GM12875 (cell line): ENCODE measurements around the gene MLH3.
"Not testable (repeated sequence)": the region's sequence is repeated elsewhere in the genome, so short reads cannot be mapped to it uniquely, and the experiment has no call there.

Experiments used
- H3K4me3 ChIP-seq: one replicate; pipeline ENCODE4 v1.5.1; 2011; ENCODE audit warnings: low read depth, low read length, control low read depth
- TF ChIP-seq, protein P1 (sequence below): IDR thresholded peaks from 2 replicates; pipeline ENCODE4 v1.5.1; 2011; ENCODE audit warnings: low read depth, mild to moderate bottlenecking, control low read depth, inconsistent platforms, low read length, moderate library complexity, borderline replicate concordance; ENCODE audit not compliant: insufficient read depth

Gene MLH3

DNA sequence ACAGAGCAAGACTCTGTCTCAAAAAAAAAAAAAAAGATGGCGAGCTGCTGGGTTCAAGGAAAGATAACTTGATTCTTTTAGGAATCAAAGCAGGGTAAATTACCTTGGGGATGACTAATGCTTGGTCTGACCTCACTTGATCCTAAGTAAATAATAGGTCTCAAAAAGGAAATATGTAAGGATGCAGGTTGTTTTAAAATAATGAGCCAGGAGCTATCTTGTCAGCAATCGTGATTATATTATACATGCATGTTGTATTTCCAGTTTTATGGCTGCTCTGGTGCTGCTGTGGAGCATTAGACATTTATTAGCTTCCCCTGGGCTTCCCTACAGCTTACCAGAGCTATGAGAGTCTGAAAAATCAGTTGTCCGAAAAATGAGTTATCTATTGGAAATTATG, 45.9 kb downstream of the MLH3 start:
- H3K4me3 ChIP-seq = no peak overlapping the region
- TF ChIP-seq, protein P1, sequence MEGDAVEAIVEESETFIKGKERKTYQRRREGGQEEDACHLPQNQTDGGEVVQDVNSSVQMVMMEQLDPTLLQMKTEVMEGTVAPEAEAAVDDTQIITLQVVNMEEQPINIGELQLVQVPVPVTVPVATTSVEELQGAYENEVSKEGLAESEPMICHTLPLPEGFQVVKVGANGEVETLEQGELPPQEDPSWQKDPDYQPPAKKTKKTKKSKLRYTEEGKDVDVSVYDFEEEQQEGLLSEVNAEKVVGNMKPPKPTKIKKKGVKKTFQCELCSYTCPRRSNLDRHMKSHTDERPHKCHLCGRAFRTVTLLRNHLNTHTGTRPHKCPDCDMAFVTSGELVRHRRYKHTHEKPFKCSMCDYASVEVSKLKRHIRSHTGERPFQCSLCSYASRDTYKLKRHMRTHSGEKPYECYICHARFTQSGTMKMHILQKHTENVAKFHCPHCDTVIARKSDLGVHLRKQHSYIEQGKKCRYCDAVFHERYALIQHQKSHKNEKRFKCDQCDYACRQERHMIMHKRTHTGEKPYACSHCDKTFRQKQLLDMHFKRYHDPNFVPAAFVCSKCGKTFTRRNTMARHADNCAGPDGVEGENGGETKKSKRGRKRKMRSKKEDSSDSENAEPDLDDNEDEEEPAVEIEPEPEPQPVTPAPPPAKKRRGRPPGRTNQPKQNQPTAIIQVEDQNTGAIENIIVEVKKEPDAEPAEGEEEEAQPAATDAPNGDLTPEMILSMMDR = no peak

DNA sequence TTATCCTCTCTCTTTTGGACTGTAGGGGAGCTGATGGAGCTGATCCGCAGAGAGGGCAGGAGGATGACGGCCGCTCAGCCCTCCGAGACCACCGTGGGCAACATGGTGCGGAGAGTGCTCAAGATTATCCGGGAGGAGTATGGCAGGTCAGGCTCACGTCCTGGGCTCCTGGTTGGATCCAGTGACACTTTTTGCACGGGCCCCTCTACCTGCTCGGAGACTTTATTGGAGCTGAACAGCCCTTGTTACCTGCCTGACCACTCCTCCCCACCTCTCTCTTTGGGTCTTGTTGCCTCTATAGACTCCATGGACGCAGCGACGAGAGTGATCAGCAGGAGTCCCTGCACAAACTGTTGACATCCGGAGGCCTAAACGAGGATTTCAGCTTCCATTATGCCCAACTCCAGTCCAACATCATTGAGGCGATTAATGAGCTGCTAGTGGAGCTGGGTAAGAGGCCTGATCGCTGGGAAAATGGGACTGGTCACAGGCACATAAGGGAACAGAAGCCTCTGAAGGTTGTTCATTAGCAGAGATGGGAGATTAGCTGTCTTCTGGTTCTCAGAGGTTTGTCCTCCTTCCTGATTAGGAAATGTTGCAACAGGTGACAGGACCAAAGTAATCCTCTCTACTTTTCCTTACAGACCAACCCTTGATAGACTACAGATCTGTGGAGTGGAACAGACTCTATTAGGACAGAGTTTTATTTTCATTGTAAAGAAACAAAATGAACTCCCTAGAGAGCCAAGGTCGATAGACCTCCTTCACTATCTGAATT, 47.8 kb downstream of the MLH3 start:
- TF ChIP-seq, protein P1 = no peak
- peak overlapping the region; percentile 89 for H3K4me3 ChIP-seq

DNA sequence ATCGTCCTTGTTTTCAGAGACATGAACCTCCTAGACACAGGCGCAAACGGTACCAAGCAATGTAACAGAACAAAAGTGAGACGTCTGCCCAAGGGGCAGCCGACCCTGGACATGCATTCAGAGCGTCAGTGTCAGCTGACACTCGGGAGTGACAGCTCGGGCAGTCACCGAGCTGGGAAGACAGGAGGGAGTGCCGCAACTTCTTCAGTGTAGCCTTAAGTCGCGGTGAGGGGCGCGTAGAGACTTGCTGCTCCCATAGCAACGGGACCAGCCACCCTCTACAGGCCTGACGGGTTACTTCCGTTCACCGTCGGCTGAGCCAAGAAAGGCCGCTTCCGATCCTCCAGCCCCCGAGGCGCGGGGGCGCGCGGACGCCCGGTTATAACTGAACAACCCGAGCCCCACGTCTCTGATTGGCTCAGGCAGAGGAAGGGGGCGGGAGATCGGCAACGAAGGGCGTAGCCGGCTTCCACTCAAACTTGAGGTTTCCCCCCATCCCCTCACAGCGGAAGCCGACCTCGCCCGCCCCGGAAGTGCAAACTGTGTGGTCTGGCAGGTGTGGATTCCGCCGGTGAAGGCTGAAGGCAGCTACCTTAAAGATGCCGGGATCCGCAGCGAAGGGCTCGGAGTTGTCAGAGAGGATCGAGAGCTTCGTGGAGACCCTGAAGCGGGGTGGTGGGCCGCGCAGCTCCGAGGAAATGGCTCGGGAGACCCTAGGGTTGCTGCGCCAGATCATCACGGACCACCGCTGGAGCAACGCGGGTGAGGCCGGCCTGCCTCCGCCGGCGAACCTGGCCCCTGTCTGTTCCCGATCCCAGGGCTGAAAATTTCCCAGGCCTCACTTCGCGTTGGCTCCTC, 48.6 kb downstream of the MLH3 start, which contains the start of gene EIF2B2:
Gene EIF2B2 (plus strand): TSS at position 530 of the 858 bp plus-strand sequence. CDS start 70 bp downstream, at position 600.
- peak within 1 kb of the TSS; percentile 89 for H3K4me3 ChIP-seq

GRCh38 chr14:75001899-75002298, 49.4 kb downstream of the MLH3 start:
- H3K4me3 ChIP-seq = no peak overlapping the region
- TF ChIP-seq, protein P1 = no peak

More for the DNA sequence above, 48.6 kb downstream of the MLH3 start, which contains the start of gene EIF2B2:
- TF ChIP-seq, protein P1 = 0 out of 2 replicates have a peak, but pooled peaks have one; percentile 8

DNA sequence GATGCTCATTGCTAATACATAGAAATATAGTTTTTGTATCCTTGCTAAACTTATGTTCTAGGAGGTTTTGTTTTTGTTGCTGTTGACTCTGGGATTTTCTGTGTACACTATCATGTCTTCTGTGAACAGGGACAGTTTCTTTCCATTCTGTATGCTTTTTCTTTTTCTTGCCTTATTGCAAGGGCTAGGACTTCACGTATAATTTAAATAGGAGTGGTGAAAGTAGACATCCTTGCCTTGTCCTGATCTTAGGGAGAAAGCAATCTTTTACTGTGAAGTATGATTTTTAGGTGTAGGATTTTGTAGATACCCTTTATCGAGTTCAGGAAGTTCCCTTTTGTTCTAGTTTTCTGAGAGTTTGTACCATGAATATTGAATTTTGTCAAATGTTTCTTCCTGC, 50.0 kb downstream of the MLH3 start:
- H3K4me3 ChIP-seq = no peak overlapping the region
- TF ChIP-seq, protein P1 = no peak

DNA sequence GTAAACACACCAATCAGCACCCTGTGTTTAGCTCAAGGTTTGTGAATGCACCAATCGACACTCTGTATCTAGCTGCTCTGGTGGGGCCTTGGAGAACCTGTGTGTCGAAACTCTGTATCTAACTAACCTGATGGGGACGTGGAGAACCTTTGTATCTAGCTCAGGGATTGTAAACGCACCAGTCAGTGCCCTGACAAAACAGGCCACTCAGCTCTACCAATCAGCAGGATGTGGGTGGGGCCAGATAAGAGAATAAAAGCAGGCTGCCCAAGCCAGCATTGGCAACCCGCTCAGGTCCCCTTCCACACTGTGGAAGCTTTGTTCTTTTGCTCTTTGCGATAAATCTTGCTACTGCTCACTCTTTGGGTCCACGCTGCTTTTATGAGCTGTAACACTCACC, 55.5 kb downstream of the MLH3 start:
- H3K4me3 ChIP-seq = not testable (repeated sequence)

- H3K4me3 ChIP-seq = not testable (repeated sequence)
Observed at GRCh38 chr14:74994182-74994581, 57.1 kb downstream of the MLH3 start.

DNA sequence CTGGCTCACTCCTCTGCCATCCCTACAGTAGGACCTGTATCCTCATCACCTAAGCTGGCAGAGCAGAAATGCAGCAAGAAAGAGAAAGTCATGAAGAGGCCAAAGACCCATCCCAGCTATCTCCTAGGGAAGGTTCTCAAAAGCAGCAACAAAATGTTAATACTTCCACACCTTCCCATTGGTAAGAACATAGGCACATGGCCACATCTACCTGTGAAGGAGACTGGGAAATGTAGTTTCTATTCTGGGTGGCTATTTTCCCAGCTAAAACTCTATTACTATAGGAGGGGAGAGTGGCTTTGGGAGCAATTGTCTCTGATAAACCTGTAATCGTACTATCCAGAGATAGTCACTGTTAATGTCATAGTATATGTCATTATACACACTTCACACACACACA, 62.3 kb downstream of the MLH3 start:
- TF ChIP-seq, protein P1 = no peak
- H3K4me3 ChIP-seq = no peak overlapping the region
